HepG2 (cell line): ENCODE data around the gene RAB14. TPM values are rescaled to one million over a fixed set of nuclear protein-coding genes. Genes with fewer than 3 reads are reported as not detected.

Source experiments
- ESRRA ChIP-seq: sonication (generic); formaldehyde crosslinking; IDR thresholded peaks from 2 replicates; pipeline ENCODE4 v1.5.1; 2020; ENCODE audit warnings: mild to moderate bottlenecking, low read depth, missing genetic modification reagents
- NR0B2 ChIP-seq: sonication (generic); formaldehyde crosslinking; IDR thresholded peaks from 2 replicates; pipeline ENCODE4 v1.4.0; 2020; ENCODE audit warnings: mild to moderate bottlenecking, missing genetic modification reagents
- NR3C1 ChIP-seq: sonication (generic); formaldehyde crosslinking; IDR thresholded peaks from 2 replicates; pipeline ENCODE4 v1.4.0; 2020; ENCODE audit warnings: missing genetic modification reagents
- SMAD1 ChIP-seq: sonication (generic); formaldehyde crosslinking; IDR thresholded peaks from 2 replicates; pipeline ENCODE4 v1.4.0; 2020; ENCODE audit warnings: missing genetic modification reagents, low read depth, mild to moderate bottlenecking, borderline replicate concordance
- SRY ChIP-seq: sonication (generic); formaldehyde crosslinking; IDR thresholded peaks from 2 replicates; pipeline ENCODE4 v1.8.0; 2022; ENCODE audit warnings: mild to moderate bottlenecking, missing genetic modification reagents
- ZNF18 ChIP-seq: sonication (generic); formaldehyde crosslinking; IDR thresholded peaks from 2 replicates; pipeline ENCODE4 v1.8.0; 2022; ENCODE audit warnings: mild to moderate bottlenecking, missing genetic modification reagents; ENCODE audit not compliant: insufficient replicate concordance
- ZNF20 ChIP-seq: sonication (generic); formaldehyde crosslinking; IDR thresholded peaks from 2 replicates; pipeline ENCODE4 v1.4.0; 2020; ENCODE audit warnings: mild to moderate bottlenecking, moderate library complexity, missing genetic modification reagents
- ZNF343 ChIP-seq: sonication (generic); formaldehyde crosslinking; IDR thresholded peaks from 2 replicates; pipeline ENCODE4 v1.4.0; 2020; ENCODE audit warnings: mild to moderate bottlenecking, missing genetic modification reagents
- ZNF547 ChIP-seq: sonication (generic); formaldehyde crosslinking; IDR thresholded peaks from 2 replicates; pipeline ENCODE4 v1.5.1; 2020; ENCODE audit warnings: mild to moderate bottlenecking, missing genetic modification reagents
- ZNF563 ChIP-seq: sonication (generic); formaldehyde crosslinking; IDR thresholded peaks from 2 replicates; pipeline ENCODE4 v1.8.0; 2022; ENCODE audit warnings: mild to moderate bottlenecking, moderate library complexity, missing genetic modification reagents
- ZNF691 ChIP-seq: sonication (generic); formaldehyde crosslinking; IDR thresholded peaks from 2 replicates; pipeline ENCODE4 v1.4.0; 2020; ENCODE audit warnings: missing genetic modification reagents, low read depth, mild to moderate bottlenecking, borderline replicate concordance
- ZNF773 ChIP-seq: sonication (generic); formaldehyde crosslinking; IDR thresholded peaks from 2 replicates; pipeline ENCODE4 v1.4.0; 2020; ENCODE audit warnings: missing genetic modification reagents, borderline replicate concordance
- ZSCAN25 ChIP-seq: sonication (generic); formaldehyde crosslinking; IDR thresholded peaks from 2 replicates; pipeline ENCODE4 v1.8.0; 2022; ENCODE audit warnings: mild to moderate bottlenecking, missing genetic modification reagents
- polyA plus RNA-seq, 8 experiments: library from polyadenylated mRNA; depleted of rRNA in 3 of 8; stranded (reverse) in 7 of 8; unstranded in 1 of 8; fragments of >200 nt; fragmentation: Illumina TruSeq in 4 of 8; extraction: Trizol in 4 of 8; gene quantifications; 2 replicates each; pipeline versions ENCODE4 v1.2.1 to v1.2.3, GENCODE V29; 2011 to 2016; ENCODE audit warnings: low read depth in 4 of 8, missing spikeins in 1 of 8, mixed read lengths in 1 of 8; ENCODE audit not compliant: insufficient read depth in 1 of 8
- total RNA-seq, 5 experiments: library from RNA; depleted of rRNA; stranded (reverse); fragments of >200 nt; fragmentation: Illumina TruSeq; extraction: Trizol; gene quantifications; 2 replicates each; pipeline ENCODE4 v1.2.3, GENCODE V29; 2016; ENCODE audit warnings: low read depth in 1 of 5
- TF ChIP-seq, protein P1 (sequence below): sonication (generic); formaldehyde crosslinking; IDR thresholded peaks from 2 replicates; pipeline ENCODE4 v1.4.0; 2020; ENCODE audit warnings: missing genetic modification reagents
- TF ChIP-seq, protein P2 (sequence below): sonication (generic); formaldehyde crosslinking; IDR thresholded peaks from 2 replicates; pipeline ENCODE4 v1.4.0; 2020; ENCODE audit warnings: mild to moderate bottlenecking, missing genetic modification reagents

The RAB14 gene
- total and polyA plus RNA-seq, 2 of the 13 experiments (the other 11 are each of a cell fraction or from before 2014, with no cell fraction given), result 17.4 to 19.3 TPM

GRCh38 chr9:121201045-121201737, 478 bp downstream of the RAB14 start (continued):
- TF ChIP-seq ESRRA (CRISPR knock-in tag) (no peak), SMAD1 (0 out of 2 replicates have a peak, but pooled peaks have one; percentile 11), SRY (CRISPR knock-in tag) (0 out of 2 replicates have a peak, but pooled peaks have one; percentile 76), NR0B2 (0 out of 2 replicates have a peak, but pooled peaks have one; percentile 0), ZNF691 (CRISPR knock-in tag) (peak; percentile 35; the same call in 1 of the 2 replicates), ZSCAN25 (no peak), NR3C1 (CRISPR knock-in tag) (no peak), ZNF18 (CRISPR knock-in tag) (no peak), ZNF343 (0 out of 2 replicates have a peak, but pooled peaks have one; percentile 45), ZNF547 (CRISPR knock-in tag) (0 out of 2 replicates have a peak, but pooled peaks have one; percentile 9), ZNF20 (0 out of 2 replicates have a peak, but pooled peaks have one; percentile 48), ZNF773 (CRISPR knock-in tag) (0 out of 2 replicates have a peak, but pooled peaks have one; percentile 26), ZNF563 (CRISPR knock-in tag) (0 out of 2 replicates have a peak, but pooled peaks have one; percentile 24)
- TF ChIP-seq, protein P1, sequence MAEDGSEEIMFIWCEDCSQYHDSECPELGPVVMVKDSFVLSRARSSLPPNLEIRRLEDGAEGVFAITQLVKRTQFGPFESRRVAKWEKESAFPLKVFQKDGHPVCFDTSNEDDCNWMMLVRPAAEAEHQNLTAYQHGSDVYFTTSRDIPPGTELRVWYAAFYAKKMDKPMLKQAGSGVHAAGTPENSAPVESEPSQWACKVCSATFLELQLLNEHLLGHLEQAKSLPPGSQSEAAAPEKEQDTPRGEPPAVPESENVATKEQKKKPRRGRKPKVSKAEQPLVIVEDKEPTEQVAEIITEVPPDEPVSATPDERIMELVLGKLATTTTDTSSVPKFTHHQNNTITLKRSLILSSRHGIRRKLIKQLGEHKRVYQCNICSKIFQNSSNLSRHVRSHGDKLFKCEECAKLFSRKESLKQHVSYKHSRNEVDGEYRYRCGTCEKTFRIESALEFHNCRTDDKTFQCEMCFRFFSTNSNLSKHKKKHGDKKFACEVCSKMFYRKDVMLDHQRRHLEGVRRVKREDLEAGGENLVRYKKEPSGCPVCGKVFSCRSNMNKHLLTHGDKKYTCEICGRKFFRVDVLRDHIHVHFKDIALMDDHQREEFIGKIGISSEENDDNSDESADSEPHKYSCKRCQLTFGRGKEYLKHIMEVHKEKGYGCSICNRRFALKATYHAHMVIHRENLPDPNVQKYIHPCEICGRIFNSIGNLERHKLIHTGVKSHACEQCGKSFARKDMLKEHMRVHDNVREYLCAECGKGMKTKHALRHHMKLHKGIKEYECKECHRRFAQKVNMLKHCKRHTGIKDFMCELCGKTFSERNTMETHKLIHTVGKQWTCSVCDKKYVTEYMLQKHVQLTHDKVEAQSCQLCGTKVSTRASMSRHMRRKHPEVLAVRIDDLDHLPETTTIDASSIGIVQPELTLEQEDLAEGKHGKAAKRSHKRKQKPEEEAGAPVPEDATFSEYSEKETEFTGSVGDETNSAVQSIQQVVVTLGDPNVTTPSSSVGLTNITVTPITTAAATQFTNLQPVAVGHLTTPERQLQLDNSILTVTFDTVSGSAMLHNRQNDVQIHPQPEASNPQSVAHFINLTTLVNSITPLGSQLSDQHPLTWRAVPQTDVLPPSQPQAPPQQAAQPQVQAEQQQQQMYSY (CRISPR knock-in tag), result peak; percentile 54; the same call in 1 of the 2 replicates
- TF ChIP-seq, protein P2, sequence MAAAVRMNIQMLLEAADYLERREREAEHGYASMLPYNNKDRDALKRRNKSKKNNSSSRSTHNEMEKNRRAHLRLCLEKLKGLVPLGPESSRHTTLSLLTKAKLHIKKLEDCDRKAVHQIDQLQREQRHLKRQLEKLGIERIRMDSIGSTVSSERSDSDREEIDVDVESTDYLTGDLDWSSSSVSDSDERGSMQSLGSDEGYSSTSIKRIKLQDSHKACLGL, result peak; percentile 38; the same call in 1 of the 2 replicates
